OCI-LY1 (cell line): Measurements from ENCODE around the gene MYH16.

Experiments used
- H2AFZ ChIP-seq: fragments of 200-600 bp; sonication (generic), shearing (Covaris generic); 2 replicates; pipeline ENCODE4 v1.6.0; 2014; ENCODE audit warnings: antibody characterized with exemption, mild to moderate bottlenecking, low read length
- H3F3A ChIP-seq: fragments of 200-600 bp; sonication (generic), shearing (Covaris generic); 2 replicates; pipeline ENCODE4 v1.6.0; 2014; ENCODE audit warnings: mild to moderate bottlenecking, antibody characterized with exemption, low read length, moderate library complexity; ENCODE audit not compliant: insufficient read depth
- H3K27ac ChIP-seq: fragments of 200-600 bp; sonication (generic); 2 replicates; pipeline ENCODE4 v1.5.1; 2014; ENCODE audit warnings: low read length, mixed run types, mild to moderate bottlenecking, low read depth; ENCODE audit not compliant: poor library complexity, severe bottlenecking
- H3K27me3 ChIP-seq: fragments of 200-600 bp; sonication (generic); 2 replicates; pipeline ENCODE4 v1.6.0; 2014; ENCODE audit warnings: antibody characterized with exemption, mild to moderate bottlenecking, low read length, moderate library complexity; ENCODE audit not compliant: insufficient read depth
- H3K36me3 ChIP-seq: fragments of 200-600 bp; sonication (generic); 2 replicates; pipeline ENCODE4 v1.6.1; 2014; ENCODE audit warnings: mild to moderate bottlenecking, antibody characterized with exemption, low read length, moderate library complexity, mixed read lengths; ENCODE audit not compliant: insufficient read depth
- H3K4me1 ChIP-seq: fragments of 200-600 bp; sonication (generic); 2 replicates; pipeline ENCODE4 v1.5.1; 2014; ENCODE audit warnings: mild to moderate bottlenecking, low read length, moderate library complexity; ENCODE audit not compliant: insufficient read depth, severe bottlenecking
- H3K4me2 ChIP-seq: fragments of 200-600 bp; sonication (generic), shearing (Covaris generic); 2 replicates; pipeline ENCODE4 v1.6.1; 2014; ENCODE audit warnings: low read length
- H3K4me3 ChIP-seq: fragments of 200-600 bp; sonication (generic); 2 replicates; pipeline ENCODE4 v1.5.1; 2014; ENCODE audit warnings: low read length, low read depth, mild to moderate bottlenecking, mixed read lengths; ENCODE audit not compliant: poor library complexity, severe bottlenecking
- H3K79me2 ChIP-seq: fragments of 200-600 bp; shearing (Covaris generic); 2 replicates; pipeline ENCODE4 v1.6.1; 2016; ENCODE audit warnings: mixed run types, low read length, mixed read lengths; ENCODE audit not compliant: insufficient read depth
- H3K9ac ChIP-seq: fragments of 200-600 bp; sonication (generic), shearing (Covaris generic); 2 replicates; pipeline ENCODE4 v1.6.1; 2014; ENCODE audit warnings: mild to moderate bottlenecking, low read length, mixed read lengths
- H3K9me2 ChIP-seq: fragments of 200-600 bp; sonication (generic), shearing (Covaris generic); 2 replicates; pipeline ENCODE4 v1.6.1; 2014; ENCODE audit warnings: low read depth, mild to moderate bottlenecking, low read length, mixed read lengths
- H3K9me3 ChIP-seq: fragments of 200-600 bp; shearing (Covaris generic); 2 replicates; pipeline ENCODE4 v1.6.1; 2014; ENCODE audit warnings: low read length, mixed read lengths
- H4K20me1 ChIP-seq: fragments of 200-600 bp; sonication (generic), shearing (Covaris generic); 2 replicates; pipeline ENCODE4 v1.6.0; 2016; ENCODE audit warnings: mild to moderate bottlenecking, low read length; ENCODE audit not compliant: insufficient read depth
- EZH2 ChIP-seq: fragments of 200-600 bp; sonication (generic), shearing (Covaris generic); IDR thresholded peaks from 2 replicates; pipeline ENCODE4 v1.8.0; 2017; ENCODE audit warnings: borderline replicate concordance, mixed run types, mild to moderate bottlenecking, antibody characterized with exemption, low read length, moderate library complexity, mixed read lengths
- TF ChIP-seq, protein P1 (sequence below): fragments of 200-600 bp; sonication (generic), shearing (Covaris generic); IDR thresholded peaks from 2 replicates; pipeline ENCODE4 v1.5.1; 2017; ENCODE audit warnings: mild to moderate bottlenecking, antibody characterized with exemption, low read length, moderate library complexity, mixed read lengths

Gene MYH16

DNA sequence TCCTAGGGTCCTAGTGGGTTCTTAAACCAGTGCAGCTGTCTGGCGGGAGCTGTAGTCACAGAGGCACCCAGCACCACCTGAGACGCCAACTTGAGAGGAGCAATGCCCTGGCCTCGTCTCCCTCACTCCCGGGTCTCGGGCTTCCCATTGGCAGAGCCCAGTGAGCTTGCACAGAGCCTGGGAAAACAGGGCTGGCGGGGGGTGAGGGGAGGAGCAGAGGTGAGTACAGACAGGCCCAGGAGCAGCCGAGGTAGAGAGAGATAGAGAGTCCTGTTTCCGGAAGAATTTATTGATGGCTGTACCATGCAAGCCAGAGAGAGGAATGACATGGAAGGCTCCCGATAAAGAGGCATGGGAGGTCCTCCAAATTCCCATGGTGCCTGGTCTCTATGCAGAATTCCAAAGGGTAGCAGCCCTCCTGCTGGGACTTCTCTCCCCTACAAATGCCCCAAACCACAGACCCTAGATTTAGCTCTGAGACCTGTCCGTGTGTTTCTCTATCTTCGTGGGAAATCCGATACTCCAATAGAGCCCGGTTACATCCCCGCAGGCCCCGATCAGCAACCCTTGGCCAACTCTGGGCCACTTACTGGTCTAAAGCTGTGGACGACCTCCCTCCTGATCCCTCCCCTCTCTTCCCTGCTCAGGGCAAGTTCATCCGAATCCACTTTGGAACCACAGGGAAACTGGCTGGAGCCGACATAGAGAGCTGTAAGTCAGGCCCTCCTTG lies 20.3 kb upstream of the MYH16 start:
- H3K4me1 ChIP-seq = no peaks in the 10 kb centered on the region
- peaks cover 16% of the 10 kb centered on the region for H3K27me3 ChIP-seq
- no peaks in the 10 kb centered on the region for H4K20me1 ChIP-seq
- no peaks in the 10 kb centered on the region for H3K9me2 ChIP-seq
- no peak for TF ChIP-seq EZH2
- TF ChIP-seq, protein P1, sequence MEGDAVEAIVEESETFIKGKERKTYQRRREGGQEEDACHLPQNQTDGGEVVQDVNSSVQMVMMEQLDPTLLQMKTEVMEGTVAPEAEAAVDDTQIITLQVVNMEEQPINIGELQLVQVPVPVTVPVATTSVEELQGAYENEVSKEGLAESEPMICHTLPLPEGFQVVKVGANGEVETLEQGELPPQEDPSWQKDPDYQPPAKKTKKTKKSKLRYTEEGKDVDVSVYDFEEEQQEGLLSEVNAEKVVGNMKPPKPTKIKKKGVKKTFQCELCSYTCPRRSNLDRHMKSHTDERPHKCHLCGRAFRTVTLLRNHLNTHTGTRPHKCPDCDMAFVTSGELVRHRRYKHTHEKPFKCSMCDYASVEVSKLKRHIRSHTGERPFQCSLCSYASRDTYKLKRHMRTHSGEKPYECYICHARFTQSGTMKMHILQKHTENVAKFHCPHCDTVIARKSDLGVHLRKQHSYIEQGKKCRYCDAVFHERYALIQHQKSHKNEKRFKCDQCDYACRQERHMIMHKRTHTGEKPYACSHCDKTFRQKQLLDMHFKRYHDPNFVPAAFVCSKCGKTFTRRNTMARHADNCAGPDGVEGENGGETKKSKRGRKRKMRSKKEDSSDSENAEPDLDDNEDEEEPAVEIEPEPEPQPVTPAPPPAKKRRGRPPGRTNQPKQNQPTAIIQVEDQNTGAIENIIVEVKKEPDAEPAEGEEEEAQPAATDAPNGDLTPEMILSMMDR = no peak
- no peak overlapping the region for H3K9ac ChIP-seq
- no peaks in the 10 kb centered on the region for H3K36me3 ChIP-seq
- H3K4me2 ChIP-seq = no peak overlapping the region
- H2AFZ ChIP-seq = no peak overlapping the region
- H3K4me3 ChIP-seq = no peak overlapping the region
- H3K9me3 ChIP-seq = no peaks in the 10 kb centered on the region
- H3F3A ChIP-seq = no peaks in the 10 kb centered on the region
- no peaks in the 10 kb centered on the region for H3K79me2 ChIP-seq
- no peak overlapping the region for H3K27ac ChIP-seq

DNA sequence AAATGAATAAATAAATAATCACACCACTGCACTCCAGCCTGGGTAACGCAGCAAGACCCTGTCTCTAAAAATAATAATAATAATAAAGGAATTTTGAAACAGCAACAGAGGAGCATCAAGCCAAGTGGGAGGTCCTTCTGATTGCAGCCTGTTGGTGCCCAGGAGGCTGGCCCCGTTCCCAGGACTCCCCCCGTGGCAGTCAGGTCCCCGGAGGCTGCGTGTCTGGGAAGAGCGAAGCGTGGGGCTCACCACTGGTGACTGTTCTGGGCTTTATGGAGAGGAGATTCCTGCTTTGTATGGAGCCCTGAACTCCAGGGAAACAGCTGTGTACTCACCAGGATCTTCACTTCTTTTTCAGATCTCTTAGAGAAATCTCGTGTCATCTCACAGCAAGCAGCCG lies 19.3 kb upstream of the MYH16 start:
- no peaks in the 10 kb centered on the region for H3K4me1 ChIP-seq
- H3K36me3 ChIP-seq = no peaks in the 10 kb centered on the region
- H2AFZ ChIP-seq = no peak overlapping the region
- no peaks in the 10 kb centered on the region for H3F3A ChIP-seq
- no peaks in the 10 kb centered on the region for H3K9me2 ChIP-seq
- H3K9ac ChIP-seq = no peak overlapping the region
- H3K27ac ChIP-seq = no peak overlapping the region
- H4K20me1 ChIP-seq = no peaks in the 10 kb centered on the region
- H3K4me3 ChIP-seq = no peak overlapping the region
- H3K27me3 ChIP-seq = peaks cover 16% of the 10 kb centered on the region
- H3K79me2 ChIP-seq = no peaks in the 10 kb centered on the region
- TF ChIP-seq, protein P1 = no peak
- no peak for TF ChIP-seq EZH2
- no peak overlapping the region for H3K4me2 ChIP-seq
- no peaks in the 10 kb centered on the region for H3K9me3 ChIP-seq

DNA sequence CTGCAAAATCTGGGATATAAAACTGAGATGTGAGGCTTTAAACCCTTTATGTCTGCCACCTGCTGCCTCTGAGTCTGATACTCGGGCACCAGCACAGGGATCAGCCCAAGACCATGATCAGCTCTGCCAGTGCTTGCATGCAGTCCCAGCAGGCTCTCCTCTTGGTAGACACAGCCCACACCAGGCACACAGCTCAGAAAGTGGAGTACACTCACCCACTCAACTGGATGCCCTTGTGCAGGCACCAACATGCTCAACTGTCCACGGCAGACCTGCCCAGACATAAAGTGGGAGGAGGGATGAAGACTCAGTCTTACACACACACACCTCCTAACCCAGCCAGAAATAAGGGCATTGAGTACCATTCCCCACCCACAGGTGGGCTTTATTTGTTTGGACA lies 18.2 kb upstream of the MYH16 start:
- TF ChIP-seq, protein P1 = no peak
- no peaks in the 10 kb centered on the region for H3K9me3 ChIP-seq
- no peak overlapping the region for H3K4me3 ChIP-seq
- H3K4me1 ChIP-seq = no peaks in the 10 kb centered on the region
- H3K27ac ChIP-seq = no peak overlapping the region
- H3F3A ChIP-seq = no peaks in the 10 kb centered on the region
- H3K4me2 ChIP-seq = no peak overlapping the region
- H3K27me3 ChIP-seq = peaks cover 16% of the 10 kb centered on the region
- H3K79me2 ChIP-seq = no peaks in the 10 kb centered on the region
- no peak overlapping the region for H3K9ac ChIP-seq
- no peaks in the 10 kb centered on the region for H3K36me3 ChIP-seq
- no peak overlapping the region for H2AFZ ChIP-seq
- H3K9me2 ChIP-seq = no peaks in the 10 kb centered on the region
- H4K20me1 ChIP-seq = no peaks in the 10 kb centered on the region
